Measurements from ENCODE around the gene FTSJ3. TPM values are rescaled to one million over a fixed set of nuclear protein-coding genes. Genes with fewer than 3 reads are reported as not detected.

The FTSJ3 gene
- total RNA-seq, 1 donor, result 47.9 TPM

DNA sequence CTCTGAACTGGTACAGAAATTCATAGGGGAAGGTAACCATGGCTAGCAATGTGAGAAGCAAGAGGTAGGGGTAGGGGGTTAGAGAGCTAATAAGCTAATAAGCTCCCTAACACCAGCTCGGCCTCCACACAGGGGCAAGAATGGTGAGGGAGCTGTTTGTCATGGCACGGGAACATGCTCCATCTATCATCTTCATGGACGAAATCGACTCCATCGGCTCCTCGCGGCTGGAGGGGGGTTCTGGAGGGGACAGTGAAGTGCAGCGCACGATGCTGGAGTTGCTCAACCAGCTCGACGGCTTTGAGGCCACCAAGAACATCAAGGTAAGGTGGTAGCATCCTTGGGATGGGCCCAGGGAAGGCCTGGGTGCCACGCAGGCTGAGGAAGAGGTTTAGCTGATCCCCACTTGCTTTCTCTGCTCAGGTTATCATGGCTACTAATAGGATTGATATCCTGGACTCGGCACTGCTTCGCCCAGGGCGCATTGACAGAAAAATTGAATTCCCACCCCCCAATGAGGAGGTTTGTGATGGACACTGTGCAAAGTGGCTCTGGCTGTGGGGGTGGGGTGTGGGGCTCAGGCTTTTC, 3.5 kb upstream of the FTSJ3 start:
- DNase-seq (ENCODE audit: low read depth in 2 of 3, low spot score in 2 of 3), result no peak

DNA sequence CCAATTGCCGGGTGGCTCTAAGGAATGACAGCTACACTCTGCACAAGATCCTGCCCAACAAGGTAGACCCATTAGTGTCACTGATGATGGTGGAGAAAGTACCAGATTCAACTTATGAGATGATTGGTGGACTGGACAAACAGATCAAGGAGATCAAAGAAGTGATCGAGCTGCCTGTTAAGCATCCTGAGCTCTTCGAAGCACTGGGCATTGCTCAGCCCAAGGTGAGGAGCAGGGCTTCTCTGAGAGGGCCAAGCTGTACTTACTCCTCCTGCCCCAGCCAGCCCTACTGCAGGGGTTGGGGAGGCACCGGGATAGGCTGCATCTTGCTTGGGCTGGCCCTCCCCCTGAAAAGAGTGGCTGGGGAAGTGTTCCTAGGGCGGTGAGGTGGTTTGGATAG, 2.8 kb upstream of the FTSJ3 start:
- DNase-seq (ENCODE audit: low read depth in 2 of 3, low spot score in 2 of 3), result no peak

DNA sequence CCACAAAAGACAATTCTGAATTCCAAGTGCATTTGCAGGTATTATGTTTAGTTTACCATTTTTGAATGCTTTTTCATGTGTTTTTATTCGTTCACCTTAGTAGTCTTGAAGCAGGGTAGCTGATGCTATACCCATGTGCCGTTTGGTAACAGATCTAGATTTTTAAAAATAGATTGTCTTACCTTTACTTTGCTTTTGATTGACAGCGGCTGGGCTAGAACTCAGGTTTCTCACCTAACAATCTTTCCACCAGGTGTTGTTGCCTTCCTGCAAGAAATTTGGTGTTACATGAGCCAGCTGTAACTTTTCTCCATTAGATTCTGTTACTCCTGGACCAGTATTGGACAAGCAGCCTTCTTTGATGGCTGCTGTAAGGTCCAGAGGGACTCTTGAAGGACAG, 1.5 kb upstream of the FTSJ3 start:
- no peak for DNase-seq (ENCODE audit: low read depth in 2 of 3, low spot score in 2 of 3)

DNA sequence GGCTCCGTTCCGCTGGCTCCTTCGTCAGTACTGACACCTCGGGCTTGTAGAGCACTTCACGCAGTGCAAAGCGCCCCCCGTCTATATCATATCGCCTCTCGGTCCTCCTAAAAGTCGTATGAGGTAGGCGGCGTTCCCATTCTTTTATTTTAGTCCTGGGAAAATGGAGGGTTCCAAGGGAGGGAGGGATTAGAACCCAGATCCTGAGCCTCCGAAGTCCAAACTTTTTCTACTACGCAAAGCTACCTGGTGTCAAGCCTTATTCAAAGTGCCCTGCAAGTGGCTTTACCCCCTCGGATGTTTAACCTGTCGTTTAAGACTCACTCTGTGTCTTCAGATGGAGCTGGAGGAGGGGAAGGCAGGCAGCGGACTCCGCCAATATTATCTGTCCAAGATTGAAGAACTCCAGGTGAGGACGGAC, 348 bp upstream of the FTSJ3 start:
- DNase-seq (ENCODE audit: low read depth in 2 of 3, low spot score in 2 of 3), result no peak

- no peak for DNase-seq (ENCODE audit: low read depth in 2 of 3, low spot score in 2 of 3)
These were observed 928 bp downstream of the FTSJ3 start for GRCh38 chr17:63826468-63827001.

- DNase-seq (ENCODE audit: low read depth in 2 of 3, low spot score in 2 of 3), result no peak
These were observed 3.1 kb downstream of the FTSJ3 start for GRCh38 chr17:63824362-63824761.

GRCh38 chr17:63823659-63824331, 3.7 kb downstream of the FTSJ3 start:
- DNase-seq (ENCODE audit: low read depth in 2 of 3, low spot score in 2 of 3), result no peak

- no peak for DNase-seq (ENCODE audit: low read depth in 2 of 3, low spot score in 2 of 3)
These were observed 4.9 kb downstream of the FTSJ3 start for GRCh38 chr17:63822537-63822936.

DNA sequence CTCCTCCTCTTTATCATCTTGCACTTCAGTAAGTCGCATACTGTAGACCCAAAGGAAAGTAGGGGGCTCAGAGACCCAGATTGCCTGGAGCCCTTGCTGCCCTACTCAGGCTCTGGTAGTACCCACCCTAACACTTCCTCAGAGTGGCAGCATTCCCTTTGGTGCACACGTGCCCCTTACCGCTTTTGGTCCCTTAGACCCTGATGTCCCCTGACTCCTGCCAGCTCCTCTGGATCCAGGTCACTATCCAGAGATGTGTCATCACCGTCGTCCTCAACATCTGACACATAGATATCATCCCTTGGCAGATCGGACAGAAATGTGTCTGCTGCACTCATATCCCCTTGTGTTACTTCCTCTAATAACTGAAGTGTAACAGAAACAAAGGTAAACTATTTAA, 5.7 kb downstream of the FTSJ3 start:
- DNase-seq (ENCODE audit: low read depth in 2 of 3, low spot score in 2 of 3), result no peak

- DNase-seq (ENCODE audit: low read depth in 2 of 3, low spot score in 2 of 3), result no peak
These were observed 6.4 kb downstream of the FTSJ3 start for GRCh38 chr17:63820963-63821561.

GRCh38 chr17:63819585-63820537, 7.6 kb downstream of the FTSJ3 start:
- DNase-seq (ENCODE audit: low read depth in 2 of 3, low spot score in 2 of 3), result no peak

DNA sequence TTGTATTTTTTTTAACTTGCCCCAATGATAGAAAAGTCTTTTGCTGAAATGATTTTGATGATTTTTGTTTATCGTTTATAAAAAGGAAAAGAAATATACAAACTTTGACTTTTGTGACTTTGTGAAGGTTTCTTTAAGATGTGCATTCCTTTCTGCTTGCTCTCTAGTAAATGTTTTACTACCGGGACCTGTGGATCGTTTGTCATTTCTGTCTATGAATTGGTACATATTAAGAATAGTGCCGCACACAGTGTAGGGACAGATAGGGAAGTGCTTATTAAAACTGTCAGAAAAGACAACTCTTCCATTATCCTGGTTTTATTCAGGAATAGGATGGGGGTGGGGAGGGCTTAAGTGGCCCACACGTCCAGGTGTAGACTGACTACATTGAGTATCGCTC, 8.3 kb downstream of the FTSJ3 start:
- no peak for DNase-seq (ENCODE audit: low read depth in 2 of 3, low spot score in 2 of 3)

- DNase-seq (ENCODE audit: low read depth in 2 of 3, low spot score in 2 of 3), result no peak
These were observed 9.6 kb downstream of the FTSJ3 start for GRCh38 chr17:63817736-63818385.

DNA sequence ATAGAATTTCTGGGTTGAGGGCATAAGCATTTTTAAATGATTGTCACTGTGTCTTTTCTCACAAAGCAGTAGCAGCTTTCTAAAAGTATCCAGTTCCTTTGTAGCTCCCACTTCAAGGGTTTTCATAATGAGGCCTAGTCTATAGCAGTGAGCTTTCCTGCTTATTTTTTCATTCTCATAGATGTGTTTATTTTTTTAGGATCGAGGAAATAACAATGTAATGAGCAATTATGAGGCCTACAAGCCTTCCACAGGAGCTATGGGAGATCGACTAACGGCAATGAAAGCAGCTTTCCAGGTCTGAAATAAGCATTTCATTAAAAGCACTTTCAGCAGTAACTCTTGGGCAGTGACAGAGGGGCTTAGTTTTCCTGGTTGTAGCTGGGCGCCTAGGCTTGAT, 10.8 kb downstream of the FTSJ3 start:
- no peak for DNase-seq (ENCODE audit: low read depth in 2 of 3, low spot score in 2 of 3)

- no peak for DNase-seq (ENCODE audit: low read depth in 2 of 3, low spot score in 2 of 3)
These were observed 11.3 kb downstream of the FTSJ3 start for GRCh38 chr17:63816123-63816522.

DNA sequence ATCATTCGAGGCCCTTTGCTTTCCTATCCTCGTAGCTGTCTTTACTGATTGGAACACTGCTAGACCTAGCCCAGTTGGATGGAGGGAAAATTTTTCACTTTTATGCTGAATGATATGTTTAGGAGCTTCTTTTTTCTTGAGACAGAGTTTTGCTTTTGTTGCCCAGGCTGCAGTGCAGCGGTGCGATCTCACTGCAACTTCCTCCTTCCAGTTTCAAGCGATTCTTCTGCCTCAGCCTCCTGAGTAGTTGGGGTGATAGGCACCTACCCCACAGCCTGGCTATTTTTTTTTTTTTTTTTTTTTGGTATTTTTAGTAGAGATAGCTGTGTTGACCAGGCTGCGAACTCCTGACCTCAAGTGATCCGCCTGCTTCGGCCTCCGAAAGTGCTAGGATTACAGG, 17.5 kb downstream of the FTSJ3 start:
- no peak for DNase-seq (ENCODE audit: low read depth in 2 of 3, low spot score in 2 of 3)

DNA sequence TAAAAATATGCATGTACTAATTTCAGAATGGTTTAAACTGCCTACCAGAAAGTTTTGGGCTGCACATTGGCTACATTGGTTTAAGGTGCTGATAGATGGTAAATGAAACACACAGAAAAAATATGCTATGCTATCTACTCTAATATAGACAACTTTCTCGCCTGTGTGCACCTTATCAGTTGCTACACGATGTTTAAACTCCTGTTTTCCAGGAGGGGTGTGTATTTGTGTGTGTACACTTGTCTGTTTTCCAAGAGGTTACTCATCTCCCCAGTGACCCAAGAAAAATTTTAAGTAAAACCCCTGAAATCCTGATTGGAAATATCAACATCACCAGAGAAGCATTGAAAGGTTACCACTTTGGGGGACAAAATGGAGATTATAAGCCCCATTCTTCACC, 21.9 kb downstream of the FTSJ3 start:
- DNase-seq (ENCODE audit: low read depth in 2 of 3, low spot score in 2 of 3), result no peak

DNA sequence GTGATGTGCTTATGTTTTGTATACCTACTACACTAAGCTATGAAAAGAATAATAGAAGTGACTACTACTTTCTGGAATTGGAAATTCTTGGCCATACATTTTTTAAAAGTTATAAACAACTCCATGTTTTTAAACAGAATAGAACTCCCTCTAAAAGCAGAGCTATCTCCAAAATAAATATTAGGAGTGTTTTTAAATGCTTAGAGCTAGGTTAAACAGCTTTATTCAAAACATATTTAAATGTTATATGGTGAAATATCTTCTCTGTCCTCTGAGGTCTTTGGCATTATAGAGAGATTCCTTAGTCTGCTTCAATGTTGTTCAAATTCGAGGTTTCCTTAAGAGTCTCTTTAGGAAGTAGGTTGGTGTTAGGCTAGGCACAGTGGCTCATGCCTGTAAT, 23.1 kb downstream of the FTSJ3 start:
- no peak for DNase-seq (ENCODE audit: low read depth in 2 of 3, low spot score in 2 of 3)

GRCh38 chr17:63800783-63801182, 26.7 kb downstream of the FTSJ3 start:
- no peak for DNase-seq (ENCODE audit: low read depth in 2 of 3, low spot score in 2 of 3)

GRCh38 chr17:63798572-63799106, 28.8 kb downstream of the FTSJ3 start:
- no peak for DNase-seq (ENCODE audit: low read depth in 2 of 3, low spot score in 2 of 3)

Measured in hematopoietic multipotent progenitor cell (in vitro differentiated cells).